A549 (cell line): ENCODE data around the gene TGFBR2. TPM values are rescaled to one million over a fixed set of nuclear protein-coding genes. Genes with fewer than 3 reads are reported as not detected.
A peak's percentile ranks its signal among the peaks of the same experiment; 100 is the strongest.

Experiments
- ATAC-seq, 2 experiments: fragments of 200-7000 bp in 1 of 2; fragments of >200 bp in 1 of 2; cut with Nextera tagmentation in 1 of 2; cut with Tn5 transposase in 1 of 2; 3 replicates each; pipeline versions ENCODE4 v1.8.0 to v1.9.1; 2018 to 2020; ENCODE audit warnings: mild to moderate bottlenecking in 1 of 2, moderate library complexity in 1 of 2
- CTCF ChIA-PET: fragments of 300-600 bp; sonication (Branson Sonifier 250); formaldehyde crosslinking; extraction: SDS; loops from one replicate; lab custom pipeline; 2021; ENCODE audit warnings: antibody characterized with exemption, inconsistent platforms; lab: Yijun Ruan, JAX
- POLR2A ChIA-PET: fragments of 350-600 bp; formaldehyde crosslinking; extraction: SDS; loops from one replicate; lab custom pipeline; 2021; ENCODE audit warnings: antibody characterized with exemption, inconsistent platforms; lab: Yijun Ruan, JAX
- DNase-seq, 2 experiments: peaks; one replicate each; pipeline versions ENCODE4 v3.0.0 to v3.0.0-alpha.2; 2011 to 2016; ENCODE audit warnings: low read depth in 1 of 2, low spot score in 1 of 2
- FAIRE-seq: peaks from 2 replicates; lab custom pipeline; 2011; peaks lifted over from hg19 to GRCh38; lab: Jason Lieb, UNC
- H3K27ac ChIP-seq, 2 experiments: fragments of >200 bp; sonication (Bioruptor Twin); formaldehyde crosslinking; 3 replicates each; pipeline ENCODE4 v1.5.1; 2016 to 2017
- H3K4me1 ChIP-seq: fragments of >200 bp; sonication (Bioruptor Twin); formaldehyde crosslinking; 3 replicates; pipeline ENCODE4 v1.6.1; 2016
- H3K4me2 ChIP-seq: fragments of >200 bp; sonication (Bioruptor Twin); formaldehyde crosslinking; 3 replicates; pipeline ENCODE4 v1.6.1; 2016
- H3K4me3 ChIP-seq: fragments of >200 bp; sonication (Bioruptor Twin); formaldehyde crosslinking; 3 replicates; pipeline ENCODE4 v1.5.1; 2016
- H3K9me3 ChIP-seq: fragments of >200 bp; sonication (Bioruptor Twin); formaldehyde crosslinking; 3 replicates; pipeline ENCODE4 v1.6.1; 2016
- EHMT2 ChIP-seq: fragments of 200-600 bp; sonication (generic); IDR thresholded peaks from 2 replicates; pipeline ENCODE4 v1.6.1; 2016; ENCODE audit warnings: antibody characterized with exemption, low read depth, mild to moderate bottlenecking, moderate library complexity
- ESRRA ChIP-seq: fragments of 150-350 bp; IDR thresholded peaks from 2 replicates; pipeline ENCODE4 v1.6.1; 2014; ENCODE audit warnings: mild to moderate bottlenecking, low read length, borderline replicate concordance
- GATA3 ChIP-seq: IDR thresholded peaks from 2 replicates; pipeline ENCODE4 v1.6.1; 2012; ENCODE audit warnings: borderline replicate concordance
- JUN ChIP-seq, 2 experiments: fragments of >200 bp; sonication (Bioruptor Twin); formaldehyde crosslinking; IDR thresholded peaks; 2 replicates in 1 of 2; 3 replicates in 1 of 2; pipeline ENCODE4 v1.6.1; 2016 to 2017
- MAFK ChIP-seq: fragments of 450-650 bp; IDR thresholded peaks from 2 replicates; pipeline ENCODE4 v1.6.1; 2014; ENCODE audit not compliant: partially characterized antibody
- NPAS2 ChIP-seq: fragments of 250-450 bp; sonication (Bioruptor Pico); IDR thresholded peaks from 2 replicates; pipeline ENCODE4 v1.8.0; 2022; ENCODE audit warnings: mild to moderate bottlenecking, moderate library complexity, borderline replicate concordance
- RAD21 ChIP-seq, 2 experiments: fragments of >200 bp in 1 of 2; sonication (Bioruptor Twin) in 1 of 2; formaldehyde crosslinking in 1 of 2; IDR thresholded peaks in 1 of 2; conservative IDR thresholded peaks in 1 of 2; 2 replicates in 1 of 2; 3 replicates in 1 of 2; pipeline ENCODE4 v1.6.1; 2012 to 2018; ENCODE audit warnings: inconsistent platforms in 1 of 2
- RCOR1 ChIP-seq: fragments of 150-350 bp; IDR thresholded peaks from 2 replicates; pipeline ENCODE4 v1.6.1; 2014; ENCODE audit warnings: antibody characterized with exemption, low read length, low read depth
- RNF2 ChIP-seq: fragments of 200-600 bp; sonication (generic); IDR thresholded peaks from 2 replicates; pipeline ENCODE4 v1.6.1; 2016; ENCODE audit warnings: low read depth, mild to moderate bottlenecking, antibody characterized with exemption, moderate library complexity, borderline replicate concordance
- SREBF2 ChIP-seq: fragments of 450-650 bp; IDR thresholded peaks from 2 replicates; pipeline ENCODE4 v1.6.1; 2014; ENCODE audit warnings: mild to moderate bottlenecking, moderate library complexity
- ZFP36 ChIP-seq: fragments of 450-650 bp; IDR thresholded peaks from 2 replicates; pipeline ENCODE4 v1.6.1; 2014; ENCODE audit warnings: borderline replicate concordance; ENCODE audit not compliant: partially characterized antibody
- WGBS: methylation state at CpG from one replicate; pipeline ENCODE4 v1.1.6; 2017; ENCODE audit errors: missing lambda C conversion rate; 5-methylcytosine and 5-hydroxymethylcytosine counted together
- polyA plus RNA-seq, 4 experiments: library from polyadenylated mRNA; depleted of rRNA in 3 of 4; stranded (reverse); fragments of >200 nt; fragmentation: RNase III in 1 of 4; extraction: RNeasy Plus Mini Kit Qiagen cat#74134 plus additional on column Dnase treatment in 1 of 4; gene quantifications; 2 replicates in 3 of 4; 3 replicates in 1 of 4; pipeline ENCODE4 v1.2.3, GENCODE V29; 2011 to 2017
- TF ChIP-seq, protein P1 (sequence below): fragments of 150-350 bp; IDR thresholded peaks from 2 replicates; pipeline ENCODE4 v1.6.1; 2014; ENCODE audit warnings: low read depth, mild to moderate bottlenecking, low read length
- TF ChIP-seq, protein P2 (sequence below): IDR thresholded peaks from 2 replicates; pipeline ENCODE4 v1.6.1; 2012; ENCODE audit warnings: low read depth, borderline replicate concordance
- TF ChIP-seq, protein P3 (sequence below): IDR thresholded peaks from 2 replicates; pipeline ENCODE4 v1.6.1; 2012
- TF ChIP-seq, protein P4 (sequence below): fragments of 200-600 bp; sonication (generic); IDR thresholded peaks from 2 replicates; pipeline ENCODE4 v1.6.1; 2016; ENCODE audit warnings: antibody characterized with exemption, mild to moderate bottlenecking, moderate library complexity

TGFBR2 gene
- polyA plus RNA-seq, 2 of the 4 experiments (the other 2 are of a cell fraction): 48.5 to 97.4 TPM

DNA sequence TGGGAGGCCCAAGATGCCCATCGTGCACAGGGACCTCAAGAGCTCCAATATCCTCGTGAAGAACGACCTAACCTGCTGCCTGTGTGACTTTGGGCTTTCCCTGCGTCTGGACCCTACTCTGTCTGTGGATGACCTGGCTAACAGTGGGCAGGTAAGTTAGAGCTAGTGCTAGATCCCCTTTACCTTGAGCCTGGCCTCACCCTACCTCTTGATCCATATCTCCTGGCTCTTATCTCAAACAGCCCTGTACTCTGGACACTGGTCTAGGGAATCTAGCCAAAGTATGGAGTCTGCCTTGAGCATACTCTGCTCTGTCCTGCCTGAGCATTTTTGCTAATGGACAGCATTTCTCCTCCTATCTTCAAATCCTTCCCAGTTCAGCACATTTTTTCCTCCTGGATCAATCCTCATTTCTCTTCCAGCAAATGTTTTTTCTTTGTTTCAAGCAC, 65.9 kb downstream of the TGFBR2 start:
- FAIRE-seq (no peak), ATAC-seq (peak in 1 of 2 experiments; percentile 40; a peak in 3 of 6 replicates), DNase-seq (no peak)
- peak overlapping the region in 1 of 2 experiments; percentile 7; a peak in 1 of 6 replicates for H3K27ac ChIP-seq
- TF ChIP-seq RCOR1 (no peak), ESRRA (no peak)
- TF ChIP-seq, protein P1, sequence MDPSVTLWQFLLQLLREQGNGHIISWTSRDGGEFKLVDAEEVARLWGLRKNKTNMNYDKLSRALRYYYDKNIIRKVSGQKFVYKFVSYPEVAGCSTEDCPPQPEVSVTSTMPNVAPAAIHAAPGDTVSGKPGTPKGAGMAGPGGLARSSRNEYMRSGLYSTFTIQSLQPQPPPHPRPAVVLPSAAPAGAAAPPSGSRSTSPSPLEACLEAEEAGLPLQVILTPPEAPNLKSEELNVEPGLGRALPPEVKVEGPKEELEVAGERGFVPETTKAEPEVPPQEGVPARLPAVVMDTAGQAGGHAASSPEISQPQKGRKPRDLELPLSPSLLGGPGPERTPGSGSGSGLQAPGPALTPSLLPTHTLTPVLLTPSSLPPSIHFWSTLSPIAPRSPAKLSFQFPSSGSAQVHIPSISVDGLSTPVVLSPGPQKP: no peak
- TF ChIP-seq, protein P2, sequence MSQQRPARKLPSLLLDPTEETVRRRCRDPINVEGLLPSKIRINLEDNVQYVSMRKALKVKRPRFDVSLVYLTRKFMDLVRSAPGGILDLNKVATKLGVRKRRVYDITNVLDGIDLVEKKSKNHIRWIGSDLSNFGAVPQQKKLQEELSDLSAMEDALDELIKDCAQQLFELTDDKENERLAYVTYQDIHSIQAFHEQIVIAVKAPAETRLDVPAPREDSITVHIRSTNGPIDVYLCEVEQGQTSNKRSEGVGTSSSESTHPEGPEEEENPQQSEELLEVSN: no peak
- no peak overlapping the region for H3K4me2 ChIP-seq
- 90% methylated on average over 4 of the region's 4 CpGs for WGBS
- ChIA-PET POLR2A (no interaction called here), CTCF (interaction anchor here (1.8 kb wide), 1 partner anchor 21 kb away, joined by 7 read pairs; no protein-coding TSS in a partner anchor)
- no peaks in the 10 kb centered on the region for H3K9me3 ChIP-seq
- no peak overlapping the region for H3K4me3 ChIP-seq
- H3K4me1 ChIP-seq: peaks cover 8% of the 10 kb centered on the region

DNA sequence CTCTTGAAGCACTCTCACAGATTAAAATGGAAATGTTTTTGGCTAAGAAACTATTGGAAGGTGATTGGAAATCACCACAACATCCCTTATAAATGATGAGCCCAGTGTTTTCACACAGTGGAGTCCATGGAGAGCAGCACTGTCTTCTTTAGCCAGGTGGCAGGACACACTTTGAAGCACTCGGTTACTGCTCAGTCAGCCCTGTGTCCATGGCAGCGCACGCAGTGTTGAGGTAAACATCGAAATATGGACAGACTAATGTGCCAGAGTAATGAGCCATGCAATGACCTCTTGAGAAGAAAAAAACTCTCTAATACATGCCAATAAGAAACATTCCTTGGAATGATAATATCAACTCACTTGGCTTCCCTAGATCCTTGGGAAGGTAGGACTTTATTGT, 66.6 kb downstream of the TGFBR2 start:
- Histone ChIP-seq H3K4me1 (peaks cover 3% of the 10 kb centered on the region; the same call in 1 of the 3 replicates), H3K4me2 (no peak overlapping the region), H3K9me3 (no peaks in the 10 kb centered on the region), H3K27ac (no peak overlapping the region), H3K4me3 (no peak overlapping the region)
- POLR2A ChIA-PET: no interaction called here
- WGBS: 87% methylated on average over 4 of the region's 4 CpGs
- DNase-seq (no peak), ATAC-seq (peak in 1 of 2 experiments; percentile 46; a peak in 2 of 6 replicates), FAIRE-seq (no peak)
- TF ChIP-seq ESRRA: no peak
- no peak for TF ChIP-seq EHMT2
- TF ChIP-seq GATA3: no peak
- TF ChIP-seq JUN (IDR thresholded peaks at IDR 0.05): no peak
- TF ChIP-seq NPAS2: no peak
- TF ChIP-seq, protein P1: no peak
- TF ChIP-seq, protein P2: no peak
- no peak for TF ChIP-seq RAD21 (conservative IDR thresholded peaks at IDR 0.05 in 1 of 2, IDR thresholded peaks at IDR 0.05 in 1 of 2)
- TF ChIP-seq ZFP36: no peak
- TF ChIP-seq, protein P3, sequence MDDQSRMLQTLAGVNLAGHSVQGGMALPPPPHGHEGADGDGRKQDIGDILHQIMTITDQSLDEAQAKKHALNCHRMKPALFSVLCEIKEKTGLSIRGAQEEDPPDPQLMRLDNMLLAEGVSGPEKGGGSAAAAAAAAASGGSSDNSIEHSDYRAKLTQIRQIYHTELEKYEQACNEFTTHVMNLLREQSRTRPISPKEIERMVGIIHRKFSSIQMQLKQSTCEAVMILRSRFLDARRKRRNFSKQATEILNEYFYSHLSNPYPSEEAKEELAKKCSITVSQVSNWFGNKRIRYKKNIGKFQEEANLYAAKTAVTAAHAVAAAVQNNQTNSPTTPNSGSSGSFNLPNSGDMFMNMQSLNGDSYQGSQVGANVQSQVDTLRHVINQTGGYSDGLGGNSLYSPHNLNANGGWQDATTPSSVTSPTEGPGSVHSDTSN: no peak
- TF ChIP-seq, protein P4, sequence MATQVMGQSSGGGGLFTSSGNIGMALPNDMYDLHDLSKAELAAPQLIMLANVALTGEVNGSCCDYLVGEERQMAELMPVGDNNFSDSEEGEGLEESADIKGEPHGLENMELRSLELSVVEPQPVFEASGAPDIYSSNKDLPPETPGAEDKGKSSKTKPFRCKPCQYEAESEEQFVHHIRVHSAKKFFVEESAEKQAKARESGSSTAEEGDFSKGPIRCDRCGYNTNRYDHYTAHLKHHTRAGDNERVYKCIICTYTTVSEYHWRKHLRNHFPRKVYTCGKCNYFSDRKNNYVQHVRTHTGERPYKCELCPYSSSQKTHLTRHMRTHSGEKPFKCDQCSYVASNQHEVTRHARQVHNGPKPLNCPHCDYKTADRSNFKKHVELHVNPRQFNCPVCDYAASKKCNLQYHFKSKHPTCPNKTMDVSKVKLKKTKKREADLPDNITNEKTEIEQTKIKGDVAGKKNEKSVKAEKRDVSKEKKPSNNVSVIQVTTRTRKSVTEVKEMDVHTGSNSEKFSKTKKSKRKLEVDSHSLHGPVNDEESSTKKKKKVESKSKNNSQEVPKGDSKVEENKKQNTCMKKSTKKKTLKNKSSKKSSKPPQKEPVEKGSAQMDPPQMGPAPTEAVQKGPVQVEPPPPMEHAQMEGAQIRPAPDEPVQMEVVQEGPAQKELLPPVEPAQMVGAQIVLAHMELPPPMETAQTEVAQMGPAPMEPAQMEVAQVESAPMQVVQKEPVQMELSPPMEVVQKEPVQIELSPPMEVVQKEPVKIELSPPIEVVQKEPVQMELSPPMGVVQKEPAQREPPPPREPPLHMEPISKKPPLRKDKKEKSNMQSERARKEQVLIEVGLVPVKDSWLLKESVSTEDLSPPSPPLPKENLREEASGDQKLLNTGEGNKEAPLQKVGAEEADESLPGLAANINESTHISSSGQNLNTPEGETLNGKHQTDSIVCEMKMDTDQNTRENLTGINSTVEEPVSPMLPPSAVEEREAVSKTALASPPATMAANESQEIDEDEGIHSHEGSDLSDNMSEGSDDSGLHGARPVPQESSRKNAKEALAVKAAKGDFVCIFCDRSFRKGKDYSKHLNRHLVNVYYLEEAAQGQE: no peak
- no peak for TF ChIP-seq RNF2
- TF ChIP-seq MAFK: no peak
- TF ChIP-seq SREBF2: no peak
- CTCF ChIA-PET: interaction anchor here (1.8 kb wide), 1 partner anchor 20 kb away, joined by 7 read pairs; no protein-coding TSS in a partner anchor
